ENCODE data around the gene DGKQ. TPM values are rescaled to one million over a fixed set of nuclear protein-coding genes. Genes with fewer than 3 reads are reported as not detected.

The DGKQ gene
- total RNA-seq, 1 experiment from 2014 or later: 12.4 TPM

- Histone ChIP-seq H3K14ac (ENCODE audit: insufficient read depth, low read length) (peak overlapping the region; percentile 95), H4K8ac (replicated peaks; ENCODE audit: insufficient read length, low read depth, low read length) (no peak overlapping the region), H3K79me1 (ENCODE audit: insufficient read depth, low read depth, low read length, poor library complexity, severe bottlenecking) (peaks cover 12% of the 10 kb centered on the region), H3K18ac (ENCODE audit: insufficient read length, low read depth, low read length) (peak overlapping the region; percentile 2), H2BK20ac (ENCODE audit: low read depth, low read length, poor library complexity, severe bottlenecking) (no peak overlapping the region), H3K4me2 (ENCODE audit: insufficient read depth, insufficient read length, low read length) (peak overlapping the region; percentile 97), H3K23me2 (ENCODE audit: insufficient read length, low read depth, low read length, poor library complexity, severe bottlenecking) (peaks cover 18% of the 10 kb centered on the region), H3T11ph (ENCODE audit: low read length) (no peak overlapping the region), H4K20me1 (ENCODE audit: control insufficient read depth, insufficient read depth, insufficient read length) (peaks cover 2% of the 10 kb centered on the region), H3K9ac (ENCODE audit: extremely low read depth, insufficient read length, low read length) (peak overlapping the region; percentile 79), H4K5ac (ENCODE audit: insufficient read length, low read depth, low read length) (no peak overlapping the region), H2BK120ac (ENCODE audit: low read depth, low read length, poor library complexity, severe bottlenecking) (no peak overlapping the region), H3K9me3 (ENCODE audit: control insufficient read depth, low read depth, low read length) (no peaks in the 10 kb centered on the region), H2BK12ac (ENCODE audit: insufficient read length, low read depth, low read length) (no peak overlapping the region), H3K4ac (ENCODE audit: low read depth, low read length) (no peak overlapping the region), H3K79me2 (ENCODE audit: insufficient read depth, low read length) (peaks cover 19% of the 10 kb centered on the region; the same call in 1 of the 2 replicates), H4K91ac (ENCODE audit: insufficient read length, low read depth, low read length) (no peak overlapping the region), H3K23ac (ENCODE audit: insufficient read length, low read depth, low read length) (no peak overlapping the region), H3K4me1 (ENCODE audit: insufficient read depth, low read length) (peaks cover 4% of the 10 kb centered on the region; the same call in 1 of the 2 replicates), H3K27ac (ENCODE audit: insufficient read length, low read depth, low read length) (no peak overlapping the region), H3K27me3 (ENCODE audit: insufficient read depth, low read length) (no peaks in the 10 kb centered on the region), H2BK15ac (ENCODE audit: low read depth, low read length) (no peak overlapping the region), H2AFZ (ENCODE audit: low read length) (no peak overlapping the region), H2BK5ac (ENCODE audit: insufficient read length, low read length) (no peak overlapping the region), H3K56ac (ENCODE audit: insufficient read length, low read depth, low read length) (no peak overlapping the region), H2AK5ac (ENCODE audit: insufficient read length, low read length) (no peak overlapping the region)
- Mint-ChIP-seq H3K4me1 (peaks cover 16 to 17% of the 10 kb centered on the region in 2 experiments), H3K4me3 (peak overlapping the region; percentile 88 to 96), H3K27me3 (ENCODE audit: low read depth) (no peaks in the 10 kb centered on the region; the same call in 1 of the 2 replicates), H3K27ac (peak overlapping the region; percentile 71 to 95 (median 89); a peak in 6 of 7 replicates), H3K36me3 (ENCODE audit: insufficient read depth in 1 of 3, low read depth in 3 of 3) (no peaks in the 10 kb centered on the region; a peak in 1 of 7 replicates), H3K9me3 (no peaks in the 10 kb centered on the region)
- DNase-seq: no peak
- no peak for TF ChIP-seq CTCF (conservative IDR thresholded peaks at IDR 0.05)
- WGBS (ENCODE audit: extremely low coverage, insufficient read length, low lambda C conversion rate): no CpG with 5 or more reads among the region's 31 CpGs
Measured at GRCh38 chr4:931194-931959, 42.0 kb downstream of the DGKQ start.

Measured in H9 (cell line).